ENCODE results near the gene ZPLD1. TPM values are rescaled to one million over a fixed set of nuclear protein-coding genes. Genes with fewer than 3 reads are reported as not detected.

The ZPLD1 gene
- total and polyA plus RNA-seq, 3 experiments from 2014 or later: not detected

DNA sequence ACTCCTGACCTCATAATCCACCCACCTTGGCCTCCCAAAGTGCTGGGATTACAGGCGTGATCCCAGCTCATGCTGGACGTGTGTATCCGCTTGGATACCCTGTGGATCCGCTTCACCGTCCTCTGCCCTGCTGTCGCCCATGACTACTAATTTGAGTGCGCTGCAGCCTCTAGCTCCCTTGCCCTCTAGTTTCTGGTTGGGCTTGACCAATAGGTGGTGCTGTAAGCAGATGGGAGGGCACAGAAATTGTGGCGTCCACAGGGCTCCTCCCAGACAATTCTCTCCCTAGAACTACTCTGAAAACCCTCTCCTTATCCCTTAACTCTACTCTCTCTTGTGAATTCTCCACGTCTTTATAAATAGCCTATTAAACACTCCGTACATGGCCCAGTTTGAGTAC, 36.2 kb downstream of the ZPLD1 start:
- DNase-seq: no peak
- ChIA-PET POLR2A (no interaction called here), CTCF (no interaction called here)
- H3K9me3 Mint-ChIP-seq: peaks cover 0 to 2% (median 0%) of the 10 kb centered on the region in 5 donors
- H3K27ac ChIP-seq (ENCODE audit: low read depth, low read length): no peak overlapping the region
- H3K4me1 Mint-ChIP-seq: no peaks in the 10 kb centered on the region
- peaks cover 4 to 10% of the 10 kb centered on the region in 2 donors for H3K27me3 Mint-ChIP-seq
- H3K9me3 ChIP-seq (ENCODE audit: low read length): no peaks in the 10 kb centered on the region
- no peak overlapping the region for H3K4me3 ChIP-seq (ENCODE audit: low read length)
- H3K27me3 ChIP-seq (ENCODE audit: insufficient read depth, low read length, poor library complexity, severe bottlenecking): no peaks in the 10 kb centered on the region
- H3K27ac Mint-ChIP-seq: no peak overlapping the region
- no peaks in the 10 kb centered on the region for H3K4me1 ChIP-seq (ENCODE audit: insufficient read depth, low read length)
- H3K36me3 Mint-ChIP-seq: no peaks in the 10 kb centered on the region
- no peaks in the 10 kb centered on the region for H3K36me3 ChIP-seq (ENCODE audit: insufficient read depth, low read length)
- no peak overlapping the region for H3K4me3 Mint-ChIP-seq

- Histone ChIP-seq H3K4me1 (ENCODE audit: insufficient read depth, low read length) (no peaks in the 10 kb centered on the region), H3K4me3 (ENCODE audit: low read length) (no peak overlapping the region), H3K27me3 (ENCODE audit: insufficient read depth, low read length, poor library complexity, severe bottlenecking) (no peaks in the 10 kb centered on the region), H3K36me3 (ENCODE audit: insufficient read depth, low read length) (no peaks in the 10 kb centered on the region), H3K9me3 (ENCODE audit: low read length) (no peaks in the 10 kb centered on the region), H3K27ac (ENCODE audit: low read depth, low read length) (no peak overlapping the region)
- Mint-ChIP-seq H3K4me3 (no peak overlapping the region), H3K36me3 (no peaks in the 10 kb centered on the region), H3K27ac (no peak overlapping the region), H3K9me3 (peaks cover 0 to under 1% (median 0%) of the 10 kb centered on the region in 5 donors), H3K4me1 (no peaks in the 10 kb centered on the region), H3K27me3 (peaks cover 2 to 5% of the 10 kb centered on the region in 2 donors)
- ChIA-PET CTCF (no interaction called here), POLR2A (no interaction called here)
- no peak for DNase-seq
These were observed 36.7 kb downstream of the ZPLD1 start for GRCh38 chr3:102471491-102471890.

DNA sequence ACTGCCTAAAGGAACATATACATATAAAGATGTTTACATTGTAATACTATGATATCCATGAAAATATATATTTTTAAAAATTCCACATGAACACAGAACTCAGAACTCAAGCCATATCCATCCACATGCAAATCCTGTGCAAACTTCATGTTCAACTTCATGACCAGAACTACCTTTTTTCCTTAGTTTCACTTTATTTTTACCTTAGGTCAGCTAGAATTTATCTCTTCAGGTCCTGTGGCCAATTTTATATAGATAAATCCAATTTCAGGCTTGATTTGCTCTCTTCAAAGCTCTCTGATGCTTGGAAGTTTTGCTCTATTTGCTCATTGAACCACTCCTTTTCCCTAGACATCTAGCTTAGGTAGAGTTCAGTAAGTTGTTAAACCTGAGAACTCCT, 38.8 kb downstream of the ZPLD1 start:
- Mint-ChIP-seq H3K36me3 (no peaks in the 10 kb centered on the region), H3K4me1 (no peaks in the 10 kb centered on the region), H3K4me3 (no peak overlapping the region), H3K27ac (no peak overlapping the region), H3K27me3 (peaks cover 0 to 2% of the 10 kb centered on the region in 2 donors), H3K9me3 (no peaks in the 10 kb centered on the region)
- Histone ChIP-seq H3K27ac (ENCODE audit: low read depth, low read length) (no peak overlapping the region), H3K4me3 (ENCODE audit: low read length) (no peak overlapping the region), H3K27me3 (ENCODE audit: insufficient read depth, low read length, poor library complexity, severe bottlenecking) (no peaks in the 10 kb centered on the region), H3K36me3 (ENCODE audit: insufficient read depth, low read length) (no peaks in the 10 kb centered on the region), H3K4me1 (ENCODE audit: insufficient read depth, low read length) (no peaks in the 10 kb centered on the region), H3K9me3 (ENCODE audit: low read length) (no peaks in the 10 kb centered on the region)
- ChIA-PET CTCF (no interaction called here), POLR2A (no interaction called here)
- DNase-seq: no peak

GRCh38 chr3:102474207-102474606, 39.4 kb downstream of the ZPLD1 start:
- no peaks in the 10 kb centered on the region for H3K27me3 ChIP-seq (ENCODE audit: insufficient read depth, low read length, poor library complexity, severe bottlenecking)
- peaks cover 0 to 2% of the 10 kb centered on the region in 2 donors for H3K27me3 Mint-ChIP-seq
- H3K4me3 Mint-ChIP-seq: no peak overlapping the region
- no peak for DNase-seq
- no peaks in the 10 kb centered on the region for H3K4me1 ChIP-seq (ENCODE audit: insufficient read depth, low read length)
- H3K4me1 Mint-ChIP-seq: no peaks in the 10 kb centered on the region
- POLR2A ChIA-PET: no interaction called here
- no peak overlapping the region for H3K4me3 ChIP-seq (ENCODE audit: low read length)
- H3K36me3 Mint-ChIP-seq: no peaks in the 10 kb centered on the region
- no peak overlapping the region for H3K27ac ChIP-seq (ENCODE audit: low read depth, low read length)
- H3K27ac Mint-ChIP-seq: no peak overlapping the region
- no peaks in the 10 kb centered on the region for H3K36me3 ChIP-seq (ENCODE audit: insufficient read depth, low read length)
- H3K9me3 Mint-ChIP-seq: no peaks in the 10 kb centered on the region
- no peaks in the 10 kb centered on the region for H3K9me3 ChIP-seq (ENCODE audit: low read length)
- CTCF ChIA-PET: no interaction called here

DNA sequence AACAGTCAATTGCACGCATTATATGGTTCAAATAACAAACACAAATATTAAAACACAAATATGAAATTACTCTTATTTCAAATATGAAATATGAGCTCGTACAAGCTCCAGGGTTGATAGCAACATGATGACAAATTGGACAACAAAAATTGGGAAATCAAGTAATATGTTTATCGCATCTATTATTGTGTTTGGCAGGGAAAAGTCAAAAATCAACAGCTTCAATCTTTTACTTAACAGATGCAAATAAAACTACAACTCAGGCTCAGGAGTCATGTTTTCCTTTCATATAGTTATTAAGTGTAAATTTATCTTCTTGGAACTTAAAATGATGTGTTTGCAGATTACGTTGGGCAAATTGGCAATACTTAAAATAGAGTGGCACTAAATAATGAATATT, 41.4 kb downstream of the ZPLD1 start:
- CTCF ChIA-PET: no interaction called here
- POLR2A ChIA-PET: no interaction called here
- no peaks in the 10 kb centered on the region for H3K27me3 ChIP-seq (ENCODE audit: insufficient read depth, low read length, poor library complexity, severe bottlenecking)
- Mint-ChIP-seq H3K27me3 (peaks cover 0 to 2% of the 10 kb centered on the region in 2 donors), H3K36me3 (no peaks in the 10 kb centered on the region), H3K9me3 (no peaks in the 10 kb centered on the region), H3K4me1 (no peaks in the 10 kb centered on the region), H3K27ac (no peak overlapping the region), H3K4me3 (no peak overlapping the region)
- no peak overlapping the region for H3K4me3 ChIP-seq (ENCODE audit: low read length)
- H3K4me1 ChIP-seq (ENCODE audit: insufficient read depth, low read length): no peaks in the 10 kb centered on the region
- no peak overlapping the region for H3K27ac ChIP-seq (ENCODE audit: low read depth, low read length)
- DNase-seq: no peak
- no peaks in the 10 kb centered on the region for H3K36me3 ChIP-seq (ENCODE audit: insufficient read depth, low read length)
- no peaks in the 10 kb centered on the region for H3K9me3 ChIP-seq (ENCODE audit: low read length)

DNA sequence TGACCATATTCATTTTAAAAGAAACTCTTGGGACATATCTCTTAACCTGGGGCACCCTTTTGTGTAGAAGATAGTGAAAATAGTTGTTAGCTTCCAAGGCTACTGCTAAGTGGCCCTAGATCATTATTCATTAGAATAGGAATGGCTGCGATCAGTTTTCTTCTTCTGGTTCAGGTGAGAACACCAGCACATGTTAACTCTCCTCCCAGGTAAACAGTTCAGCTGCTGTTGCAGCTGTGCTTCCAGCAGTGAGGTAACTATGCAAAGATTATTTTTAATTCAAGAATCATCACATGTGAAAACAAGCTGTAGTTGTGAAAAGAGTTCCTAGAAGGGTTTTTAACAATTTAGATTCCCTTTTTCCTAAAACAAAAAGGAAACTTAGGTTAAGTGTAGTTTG, 43.3 kb downstream of the ZPLD1 start:
- H3K9me3 ChIP-seq (ENCODE audit: low read length): no peaks in the 10 kb centered on the region
- Mint-ChIP-seq H3K36me3 (no peaks in the 10 kb centered on the region), H3K27me3 (peaks cover 0 to 2% of the 10 kb centered on the region in 2 donors), H3K9me3 (no peaks in the 10 kb centered on the region), H3K4me1 (no peaks in the 10 kb centered on the region), H3K27ac (no peak overlapping the region), H3K4me3 (no peak overlapping the region)
- CTCF ChIA-PET: no interaction called here
- POLR2A ChIA-PET: no interaction called here
- no peaks in the 10 kb centered on the region for H3K4me1 ChIP-seq (ENCODE audit: insufficient read depth, low read length)
- no peaks in the 10 kb centered on the region for H3K27me3 ChIP-seq (ENCODE audit: insufficient read depth, low read length, poor library complexity, severe bottlenecking)
- no peak overlapping the region for H3K27ac ChIP-seq (ENCODE audit: low read depth, low read length)
- DNase-seq: no peak
- no peaks in the 10 kb centered on the region for H3K36me3 ChIP-seq (ENCODE audit: insufficient read depth, low read length)
- no peak overlapping the region for H3K4me3 ChIP-seq (ENCODE audit: low read length)

GRCh38 chr3:102480139-102480538, 45.3 kb downstream of the ZPLD1 start:
- Mint-ChIP-seq H3K36me3 (no peaks in the 10 kb centered on the region), H3K4me1 (no peaks in the 10 kb centered on the region), H3K4me3 (no peak overlapping the region), H3K27ac (no peak overlapping the region), H3K9me3 (peaks cover 0 to 2% (median 0%) of the 10 kb centered on the region in 5 donors), H3K27me3 (peaks cover 0 to 2% of the 10 kb centered on the region in 2 donors)
- Histone ChIP-seq H3K4me1 (ENCODE audit: insufficient read depth, low read length) (no peaks in the 10 kb centered on the region), H3K9me3 (ENCODE audit: low read length) (no peaks in the 10 kb centered on the region), H3K36me3 (ENCODE audit: insufficient read depth, low read length) (no peaks in the 10 kb centered on the region), H3K4me3 (ENCODE audit: low read length) (no peak overlapping the region), H3K27me3 (ENCODE audit: insufficient read depth, low read length, poor library complexity, severe bottlenecking) (no peaks in the 10 kb centered on the region), H3K27ac (ENCODE audit: low read depth, low read length) (no peak overlapping the region)
- DNase-seq: no peak
- CTCF ChIA-PET: no interaction called here
- POLR2A ChIA-PET: no interaction called here

DNA sequence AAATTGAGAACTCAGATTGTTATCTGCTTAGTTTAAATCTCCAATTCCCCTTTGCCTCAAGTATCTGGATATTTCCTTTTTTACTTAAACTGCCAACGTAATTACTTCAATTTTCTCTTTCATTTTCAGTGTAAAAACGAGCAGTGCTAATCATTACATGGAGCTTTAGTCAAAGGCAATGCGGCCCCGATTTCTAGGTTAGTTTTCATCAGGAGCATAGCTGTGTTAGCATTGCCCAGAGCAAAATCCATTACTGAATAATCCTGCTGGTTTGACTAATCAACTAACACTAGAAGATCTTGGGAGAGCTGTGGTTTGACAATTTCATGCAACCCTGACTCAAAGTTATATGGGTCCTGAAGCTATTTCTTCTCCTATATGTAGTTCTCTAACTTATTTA, 46.2 kb downstream of the ZPLD1 start:
- no peak overlapping the region for H3K27ac Mint-ChIP-seq
- no peaks in the 10 kb centered on the region for H3K4me1 Mint-ChIP-seq
- no peaks in the 10 kb centered on the region for H3K27me3 ChIP-seq (ENCODE audit: insufficient read depth, low read length, poor library complexity, severe bottlenecking)
- DNase-seq: no peak
- H3K4me1 ChIP-seq (ENCODE audit: insufficient read depth, low read length): no peaks in the 10 kb centered on the region
- H3K9me3 Mint-ChIP-seq: peaks cover 0 to 2% (median 0%) of the 10 kb centered on the region in 5 donors
- CTCF ChIA-PET: no interaction called here
- no peak overlapping the region for H3K4me3 Mint-ChIP-seq
- POLR2A ChIA-PET: no interaction called here
- H3K27ac ChIP-seq (ENCODE audit: low read depth, low read length): no peak overlapping the region
- no peak overlapping the region for H3K4me3 ChIP-seq (ENCODE audit: low read length)
- no peaks in the 10 kb centered on the region for H3K36me3 Mint-ChIP-seq
- H3K27me3 Mint-ChIP-seq: peaks cover 0 to 3% of the 10 kb centered on the region in 2 donors
- no peaks in the 10 kb centered on the region for H3K9me3 ChIP-seq (ENCODE audit: low read length)
- H3K36me3 ChIP-seq (ENCODE audit: insufficient read depth, low read length): no peaks in the 10 kb centered on the region

GRCh38 chr3:102483556-102483955, 48.7 kb downstream of the ZPLD1 start:
- Mint-ChIP-seq H3K4me3 (no peak overlapping the region), H3K36me3 (no peaks in the 10 kb centered on the region), H3K9me3 (peaks cover 0 to 2% (median 0%) of the 10 kb centered on the region in 5 donors), H3K27ac (no peak overlapping the region), H3K4me1 (no peaks in the 10 kb centered on the region), H3K27me3 (peaks cover 0 to 3% of the 10 kb centered on the region in 2 donors)
- Histone ChIP-seq H3K4me3 (ENCODE audit: low read length) (no peak overlapping the region), H3K36me3 (ENCODE audit: insufficient read depth, low read length) (no peaks in the 10 kb centered on the region), H3K9me3 (ENCODE audit: low read length) (no peaks in the 10 kb centered on the region), H3K4me1 (ENCODE audit: insufficient read depth, low read length) (no peaks in the 10 kb centered on the region), H3K27ac (ENCODE audit: low read depth, low read length) (no peak overlapping the region), H3K27me3 (ENCODE audit: insufficient read depth, low read length, poor library complexity, severe bottlenecking) (no peaks in the 10 kb centered on the region)
- POLR2A ChIA-PET: no interaction called here
- CTCF ChIA-PET: no interaction called here
- no peak for DNase-seq
